CD4-positive, alpha-beta memory T cell (primary cell): ENCODE measurements around the gene MSI2. TPM values are rescaled to one million over a fixed set of nuclear protein-coding genes. Genes with fewer than 3 reads are reported as not detected.

ENCODE experiments used
- CTCF ChIA-PET: fragments of 350-600 bp; sonication (Branson Sonifier 250); formaldehyde crosslinking; loops from one replicate; lab custom pipeline; 2021; ENCODE audit warnings: inconsistent platforms; ENCODE audit not compliant: partially characterized antibody; lab: Charles Lee
- POLR2A ChIA-PET: fragments of 350-600 bp; sonication (Branson Sonifier 250); formaldehyde crosslinking; loops from one replicate; lab custom pipeline; 2021; ENCODE audit not compliant: partially characterized antibody; lab: Charles Lee
- DNase-seq, 5 donors: peaks; one replicate each; pipeline versions ENCODE4 v3.0.0 to v3.0.0-alpha.2; 2020 to 2022; ENCODE audit warnings: mixed read lengths in 1 of 5
- H3K27ac ChIP-seq: one replicate; pipeline ENCODE4 v1.7.0; 2013; ENCODE audit warnings: low read depth, low read length
- H3K27me3 ChIP-seq: 2 replicates; pipeline ENCODE4 v1.7.0; 2013; ENCODE audit warnings: mild to moderate bottlenecking, low read length, moderate library complexity; ENCODE audit not compliant: insufficient read depth
- H3K36me3 ChIP-seq: 2 replicates; pipeline ENCODE4 v1.7.0; 2013; ENCODE audit warnings: mild to moderate bottlenecking, low read length, moderate library complexity; ENCODE audit not compliant: insufficient read depth
- H3K4me1 ChIP-seq: 2 replicates; pipeline ENCODE4 v1.7.0; 2013; ENCODE audit warnings: mild to moderate bottlenecking, low read length, moderate library complexity; ENCODE audit not compliant: insufficient read depth
- H3K4me3 ChIP-seq, 2 donors: one replicate each; pipeline ENCODE4 v1.7.0; 2013; ENCODE audit warnings: low read length in 2 of 2, mild to moderate bottlenecking in 1 of 2
- H3K9me3 ChIP-seq, 2 donors: one replicate each; pipeline ENCODE4 v1.7.0; 2013; ENCODE audit warnings: low read length in 2 of 2, control low read depth in 1 of 2; ENCODE audit not compliant: control insufficient read depth in 1 of 2
- H3K27ac Mint-ChIP-seq, 7 donors: one replicate each; pipeline ENCODE4 v1.8.0; 2020 to 2021; ENCODE audit warnings: mixed read lengths in 7 of 7, mild to moderate bottlenecking in 6 of 7, inconsistent platforms in 3 of 7, moderate library complexity in 3 of 7
- H3K27me3 Mint-ChIP-seq, 2 donors: one replicate each; pipeline ENCODE4 v1.8.0; 2020 to 2021; ENCODE audit warnings: mixed read lengths in 2 of 2
- H3K36me3 Mint-ChIP-seq, 2 donors: one replicate each; pipeline ENCODE4 v1.8.0; 2020 to 2021; ENCODE audit warnings: mixed read lengths in 2 of 2, inconsistent platforms in 1 of 2, mild to moderate bottlenecking in 1 of 2
- H3K4me1 Mint-ChIP-seq, 4 donors: one replicate each; pipeline ENCODE4 v1.8.0; 2020 to 2021; ENCODE audit warnings: mixed read lengths in 4 of 4, mild to moderate bottlenecking in 1 of 4
- H3K4me3 Mint-ChIP-seq, 8 donors: one replicate each; pipeline ENCODE4 v1.8.0; 2020 to 2021; ENCODE audit warnings: mixed read lengths in 8 of 8, mild to moderate bottlenecking in 7 of 8, moderate library complexity in 6 of 8, inconsistent platforms in 3 of 8
- H3K9me3 Mint-ChIP-seq, 8 donors: one replicate each; pipeline ENCODE4 v1.8.0; 2020 to 2021; ENCODE audit warnings: mixed read lengths in 8 of 8, mild to moderate bottlenecking in 5 of 8, inconsistent platforms in 3 of 8, moderate library complexity in 1 of 8
- intact Hi-C: fragments of 100-400 bp; cut with micrococcal nuclease; formaldehyde crosslinking; loops from one replicate; pipeline ENCODE4 v1.15.1; 2023
- polyA plus RNA-seq, 2 donors: library from polyadenylated mRNA; unstranded; fragments of 300-500 nt; fragmentation: Illumina TruSeq; gene quantifications; one replicate each; pipeline ENCODE4 v1.2.3, GENCODE V29; 2021
- total RNA-seq, 2 experiments: library from RNA; stranded (reverse); gene quantifications; one replicate each; pipeline ENCODE4 v1.2.3, GENCODE V29; 2021

MSI2 gene
- total and polyA plus RNA-seq, 4 experiments from 2014 or later = 2.1 to 110 (median 55.3) TPM

DNA sequence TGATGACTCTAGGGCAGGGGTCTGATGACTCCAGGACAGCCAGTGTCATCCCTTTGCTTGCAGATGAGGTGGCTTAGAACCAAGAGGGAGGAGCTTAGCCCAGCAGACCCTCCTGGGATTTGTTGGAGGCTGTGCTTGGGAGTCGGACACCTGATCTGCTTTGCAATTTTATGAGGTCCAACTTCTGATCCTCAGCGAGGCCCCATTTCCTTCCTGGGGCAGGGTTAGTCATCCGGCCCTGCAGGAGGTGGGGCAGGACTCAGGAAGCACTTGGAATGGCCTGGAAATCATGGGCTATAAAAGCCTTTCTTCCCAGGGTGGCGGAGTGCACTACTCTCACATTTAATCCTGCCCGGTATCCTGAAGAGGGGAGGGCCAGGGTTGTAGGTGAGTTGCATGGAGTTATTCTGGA, 168.5 kb downstream of the MSI2 start:
- Mint-ChIP-seq H3K36me3 (peaks cover 7 to 8% of the 10 kb centered on the region in 2 donors), H3K27me3 (no peaks in the 10 kb centered on the region), H3K9me3 (no peaks in the 10 kb centered on the region), H3K27ac (peak overlapping the region in 1 of 7 donors; percentile 17), H3K4me1 (peaks cover 16 to 63% (median 32%) of the 10 kb centered on the region in 4 donors), H3K4me3 (peak overlapping the region in 2 of 8 donors; percentile 49 to 50)
- Histone ChIP-seq H3K27ac (no peak overlapping the region), H3K4me1 (peaks cover 13% of the 10 kb centered on the region), H3K27me3 (no peaks in the 10 kb centered on the region), H3K36me3 (no peaks in the 10 kb centered on the region), H3K4me3 (no peak overlapping the region), H3K9me3 (no peaks in the 10 kb centered on the region)
- ChIA-PET POLR2A (no interaction called here), CTCF (no interaction called here)
- intact Hi-C loops = no loop called here
- no peak for DNase-seq

GRCh38 chr17:57425431-57425830, 169.1 kb downstream of the MSI2 start:
- Histone ChIP-seq H3K27me3 (no peaks in the 10 kb centered on the region), H3K9me3 (no peaks in the 10 kb centered on the region), H3K36me3 (no peaks in the 10 kb centered on the region), H3K4me1 (peaks cover 13% of the 10 kb centered on the region), H3K4me3 (no peak overlapping the region), H3K27ac (no peak overlapping the region)
- Mint-ChIP-seq H3K36me3 (peaks cover 3 to 6% of the 10 kb centered on the region in 2 donors), H3K27me3 (no peaks in the 10 kb centered on the region), H3K27ac (no peak overlapping the region), H3K9me3 (no peaks in the 10 kb centered on the region), H3K4me1 (peaks cover 18 to 58% (median 33%) of the 10 kb centered on the region in 4 donors), H3K4me3 (no peak overlapping the region)
- POLR2A ChIA-PET = no interaction called here
- no peak for DNase-seq
- intact Hi-C loops = no loop called here
- CTCF ChIA-PET = interaction anchor here (0.7 kb wide), 1 partner anchor 20 kb away, joined by 3 read pairs; no protein-coding TSS in a partner anchor

DNA sequence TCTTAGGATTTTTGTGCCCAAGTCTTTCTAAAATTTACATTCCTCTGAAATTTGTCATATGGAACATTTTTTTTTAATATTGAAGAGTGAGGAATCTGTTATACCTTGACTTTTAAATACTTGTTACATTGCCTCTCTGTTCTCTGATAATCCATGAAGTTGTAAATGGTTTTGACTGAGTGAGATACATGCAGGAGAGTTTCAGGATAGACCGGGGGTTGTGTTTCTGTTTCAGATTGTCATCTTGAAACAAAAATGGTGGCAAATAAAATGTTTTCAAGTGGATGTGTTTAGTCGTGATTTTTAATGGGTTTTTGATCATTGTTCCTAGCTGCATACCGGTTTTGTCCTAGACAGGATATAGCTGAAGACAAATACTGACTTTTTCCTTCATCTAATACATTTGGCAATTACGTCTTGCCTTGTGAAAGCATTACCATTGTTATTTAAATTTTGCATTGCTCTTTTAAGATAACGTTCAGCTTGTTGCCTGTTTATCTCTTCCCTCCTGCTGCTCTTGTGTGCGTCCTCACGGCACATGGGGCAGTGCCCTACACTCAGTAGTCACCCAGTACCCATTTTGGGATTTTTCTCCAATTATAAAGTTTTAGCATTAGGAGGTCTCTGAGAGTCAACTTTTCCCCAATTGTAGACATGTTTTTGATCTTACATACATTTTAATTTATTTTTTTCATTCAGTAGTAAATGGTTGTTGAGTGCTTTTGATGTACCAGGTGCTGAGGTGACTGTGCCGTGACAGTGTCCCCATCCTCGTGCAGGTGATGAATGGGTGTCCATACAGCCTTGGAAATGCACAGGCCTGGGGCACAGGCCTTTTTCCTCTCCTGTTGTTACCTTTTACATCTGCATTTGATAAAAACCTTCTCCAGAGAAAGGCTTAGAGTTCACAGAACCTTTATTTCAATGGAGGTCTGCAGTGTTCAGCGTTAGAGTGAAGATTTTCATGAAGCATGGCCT, 169.9 kb downstream of the MSI2 start:
- H3K4me3 Mint-ChIP-seq = no peak overlapping the region
- H3K27me3 Mint-ChIP-seq = no peaks in the 10 kb centered on the region
- no peak overlapping the region for H3K4me3 ChIP-seq
- peaks cover 20 to 60% (median 35%) of the 10 kb centered on the region in 4 donors for H3K4me1 Mint-ChIP-seq
- H3K9me3 Mint-ChIP-seq = no peaks in the 10 kb centered on the region
- H3K27me3 ChIP-seq = no peaks in the 10 kb centered on the region
- H3K27ac ChIP-seq = no peak overlapping the region
- ChIA-PET POLR2A (no interaction called here), CTCF (interaction anchor here (0.7 kb wide), 1 partner anchor 19 kb away, joined by 3 read pairs; no protein-coding TSS in a partner anchor)
- H3K36me3 ChIP-seq = no peaks in the 10 kb centered on the region
- H3K4me1 ChIP-seq = peaks cover 13% of the 10 kb centered on the region
- H3K36me3 Mint-ChIP-seq = peaks cover 0 to 6% of the 10 kb centered on the region in 2 donors
- DNase-seq = no peak
- H3K9me3 ChIP-seq = no peaks in the 10 kb centered on the region
- peak overlapping the region in 1 of 7 donors; percentile 5 for H3K27ac Mint-ChIP-seq
- intact Hi-C loops = no loop called here

DNA sequence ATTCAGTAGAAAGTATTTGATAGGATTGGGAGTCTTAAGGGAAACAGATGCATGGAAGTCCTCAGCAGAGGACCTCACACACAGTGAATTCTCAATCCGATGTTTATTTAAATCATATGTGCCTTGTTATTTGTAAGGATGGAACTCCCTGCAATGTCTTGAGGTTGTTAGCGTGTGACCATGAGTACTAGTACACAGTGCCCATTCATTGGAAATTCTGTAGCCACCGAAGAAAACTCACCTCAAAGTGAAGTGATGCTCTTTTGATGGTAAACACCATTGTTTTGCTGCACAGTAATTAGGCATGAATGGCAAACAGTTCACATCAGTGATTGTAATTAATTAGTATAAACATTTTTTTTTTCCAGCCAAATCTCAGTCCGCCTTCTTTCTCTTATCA, 173.6 kb downstream of the MSI2 start:
- CTCF ChIA-PET = no interaction called here
- peaks cover 5% of the 10 kb centered on the region for H3K4me1 ChIP-seq
- Mint-ChIP-seq H3K27me3 (no peaks in the 10 kb centered on the region), H3K36me3 (peaks cover 4 to 11% of the 10 kb centered on the region in 2 donors), H3K4me1 (peaks cover 15 to 38% (median 23%) of the 10 kb centered on the region in 4 donors), H3K27ac (no peak overlapping the region), H3K4me3 (no peak overlapping the region), H3K9me3 (peaks cover 0 to 2% (median 0%) of the 10 kb centered on the region in 8 donors)
- peaks cover 3% of the 10 kb centered on the region for H3K36me3 ChIP-seq
- H3K4me3 ChIP-seq = no peak overlapping the region
- no peak for DNase-seq
- intact Hi-C loops = no loop called here
- POLR2A ChIA-PET = no interaction called here
- H3K27me3 ChIP-seq = no peaks in the 10 kb centered on the region
- no peaks in the 10 kb centered on the region for H3K9me3 ChIP-seq
- no peak overlapping the region for H3K27ac ChIP-seq

DNA sequence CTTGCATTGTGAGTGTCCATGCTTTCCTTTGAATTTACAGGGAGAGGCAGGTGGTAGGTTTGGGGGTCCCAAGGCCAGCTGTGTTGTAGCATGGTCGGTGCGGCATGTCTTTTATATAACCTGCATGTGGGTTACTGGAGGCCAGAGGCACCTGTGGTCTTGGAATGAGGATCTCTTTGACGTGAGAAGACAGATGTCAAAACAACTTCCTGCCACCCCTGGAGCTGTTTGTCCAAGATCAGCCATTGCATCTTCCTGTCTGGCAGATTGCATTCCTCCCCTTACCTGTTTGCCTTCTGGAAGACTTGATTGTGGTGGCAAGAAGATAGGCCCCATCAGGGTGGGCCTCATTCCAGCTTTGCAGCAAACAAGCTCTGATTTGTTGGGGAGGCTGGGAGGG, 175.1 kb downstream of the MSI2 start:
- Mint-ChIP-seq H3K36me3 (peaks cover 4 to 16% of the 10 kb centered on the region in 2 donors), H3K4me1 (peaks cover 15 to 30% (median 20%) of the 10 kb centered on the region in 4 donors), H3K9me3 (peaks cover 0 to 2% (median 0%) of the 10 kb centered on the region in 8 donors), H3K27ac (peak overlapping the region in 1 of 7 donors; percentile 60), H3K4me3 (no peak overlapping the region), H3K27me3 (no peaks in the 10 kb centered on the region)
- CTCF ChIA-PET = no interaction called here
- Histone ChIP-seq H3K4me1 (no peaks in the 10 kb centered on the region), H3K27ac (no peak overlapping the region), H3K9me3 (no peaks in the 10 kb centered on the region), H3K27me3 (no peaks in the 10 kb centered on the region), H3K4me3 (no peak overlapping the region), H3K36me3 (peaks cover 3% of the 10 kb centered on the region)
- intact Hi-C loops = no loop called here
- POLR2A ChIA-PET = interaction anchor here (1.0 kb wide), 1 partner anchor 174 kb away, joined by 3 read pairs; no protein-coding TSS in a partner anchor
- no peak for DNase-seq

- H3K27ac Mint-ChIP-seq = peak overlapping the region in 3 of 7 donors; percentile 10 to 34 (median 30)
- ChIA-PET CTCF (no interaction called here), POLR2A (interaction anchor here (1.0 kb wide), 1 partner anchor 176 kb away, joined by 3 read pairs; no protein-coding TSS in a partner anchor)
Measured at GRCh38 chr17:57432507-57433277, 176.4 kb downstream of the MSI2 start.

More at GRCh38 chr17:57432507-57433277, 176.4 kb downstream of the MSI2 start:
- Mint-ChIP-seq H3K9me3 (peaks cover 0 to 2% (median 0%) of the 10 kb centered on the region in 8 donors), H3K4me3 (no peak overlapping the region), H3K36me3 (peaks cover 4 to 22% of the 10 kb centered on the region in 2 donors), H3K27me3 (no peaks in the 10 kb centered on the region), H3K4me1 (peaks cover 21 to 35% (median 27%) of the 10 kb centered on the region in 4 donors)
- Histone ChIP-seq H3K27me3 (no peaks in the 10 kb centered on the region), H3K27ac (no peak overlapping the region), H3K4me3 (no peak overlapping the region), H3K4me1 (no peaks in the 10 kb centered on the region), H3K36me3 (peaks cover 3% of the 10 kb centered on the region), H3K9me3 (no peaks in the 10 kb centered on the region)
- no peak for DNase-seq
- intact Hi-C loops = no loop called here
